CD4-positive, alpha-beta T cell (primary cell): ENCODE data around the gene ORAI3. TPM values are rescaled to one million over a fixed set of nuclear protein-coding genes. Genes with fewer than 3 reads are reported as not detected.

ENCODE experiments used
- ATAC-seq: fragments of 200-7000 bp; cut with Tn5 transposase; one replicate; pipeline ENCODE4 v1.10.0; 2022; ENCODE audit warnings: mild to moderate bottlenecking; ENCODE audit not compliant: poor library complexity
- CTCF ChIA-PET: fragments of 350-600 bp; sonication (Branson Sonifier 250); formaldehyde crosslinking; loops from one replicate; lab custom pipeline; 2021; ENCODE audit warnings: antibody characterized with exemption, inconsistent platforms; lab: Charles Lee
- POLR2A ChIA-PET: fragments of 350-600 bp; sonication (Branson Sonifier 250); formaldehyde crosslinking; loops from one replicate; lab custom pipeline; 2021; ENCODE audit warnings: antibody characterized with exemption, inconsistent platforms; lab: Charles Lee
- DNase-seq, 14 experiments: peaks; one replicate each; pipeline ENCODE4 v3.0.0-alpha.2; 2013 to 2020; ENCODE audit warnings: mixed read lengths in 2 of 14
- H3K27ac ChIP-seq, 2 donors: one replicate each; pipeline versions ENCODE4 v1.5.1 to v1.7.0; 2013; ENCODE audit warnings: low read length in 2 of 2, low read depth in 1 of 2, mild to moderate bottlenecking in 1 of 2
- H3K27me3 ChIP-seq, 2 experiments: 1 replicate in 1 of 2; 2 replicates in 1 of 2; pipeline versions ENCODE4 v1.6.1 to v1.7.0; 2013; ENCODE audit warnings: low read length in 2 of 2, control low read depth in 1 of 2, mild to moderate bottlenecking in 1 of 2, moderate library complexity in 1 of 2; ENCODE audit not compliant: insufficient read depth in 2 of 2, control insufficient read depth in 1 of 2
- H3K36me3 ChIP-seq: one replicate; pipeline ENCODE4 v1.6.1; 2013; ENCODE audit warnings: low read length, control low read depth; ENCODE audit not compliant: insufficient read depth
- H3K4me1 ChIP-seq: one replicate; pipeline ENCODE4 v1.6.1; 2013; ENCODE audit warnings: low read length, control low read depth; ENCODE audit not compliant: insufficient read depth
- H3K4me3 ChIP-seq: one replicate; pipeline ENCODE4 v1.5.1; 2013; ENCODE audit warnings: mild to moderate bottlenecking, low read length, moderate library complexity
- H3K9me3 ChIP-seq, 2 experiments: 1 replicate in 1 of 2; 2 replicates in 1 of 2; pipeline versions ENCODE4 v1.6.1 to v1.7.0; 2013; ENCODE audit warnings: low read length in 2 of 2, mild to moderate bottlenecking in 2 of 2, control low read depth in 1 of 2, moderate library complexity in 1 of 2; ENCODE audit not compliant: control insufficient read depth in 1 of 2, insufficient read depth in 1 of 2
- H3K27ac Mint-ChIP-seq: one replicate; pipeline ENCODE4 v1.8.0; 2020; ENCODE audit warnings: mixed read lengths
- H3K27me3 Mint-ChIP-seq: one replicate; pipeline ENCODE4 v1.8.0; 2021; ENCODE audit warnings: mixed read lengths
- H3K36me3 Mint-ChIP-seq: one replicate; pipeline ENCODE4 v1.8.0; 2021; ENCODE audit warnings: low read depth, mixed read lengths
- H3K4me1 Mint-ChIP-seq: one replicate; pipeline ENCODE4 v1.8.0; 2021; ENCODE audit warnings: low read depth, mixed read lengths
- H3K4me3 Mint-ChIP-seq: one replicate; pipeline ENCODE4 v1.8.0; 2020; ENCODE audit warnings: mild to moderate bottlenecking, mixed read lengths
- H3K9me3 Mint-ChIP-seq: one replicate; pipeline ENCODE4 v1.8.0; 2020; ENCODE audit warnings: mixed read lengths
- intact Hi-C, 2 experiments: fragments of 100-400 bp; cut with DNase I in 1 of 2; cut with micrococcal nuclease in 1 of 2; formaldehyde crosslinking; loops; one replicate each; pipeline versions ENCODE4 v1.15.1 to v1.9.0; 2023 to 2025; cut with DNase I, micrococcal nuclease
- total RNA-seq, 174 experiments: library from RNA in 2 of 174; stranded (reverse) in 2 of 174; gene quantifications; one replicate each; pipeline ENCODE4 v1.2.3 and lab custom pipeline; 2021 to 2026
- TF ChIP-seq, protein P1 (sequence below): fragments of 200-600 bp; IDR thresholded peaks from one replicate; pipeline ENCODE4 v1.8.0; 2022; ENCODE audit warnings: antibody characterized with exemption, mild to moderate bottlenecking

The ORAI3 gene
- total RNA-seq, 2 experiments from 2014 or later = 3.0 to 4.5 TPM

GRCh38 chr16:31002862-31003341 lies 54.0 kb downstream of the ORAI3 start:
- ChIA-PET CTCF (no interaction called here), POLR2A (no interaction called here)
- no peaks in the 10 kb centered on the region for H3K27me3 ChIP-seq
- H3K9me3 ChIP-seq = no peaks in the 10 kb centered on the region
- H3K27ac ChIP-seq = no peak overlapping the region
- H3K36me3 Mint-ChIP-seq = no peaks in the 10 kb centered on the region
- no peaks in the 10 kb centered on the region for H3K9me3 Mint-ChIP-seq
- no peak overlapping the region for H3K4me3 ChIP-seq
- no peaks in the 10 kb centered on the region for H3K4me1 Mint-ChIP-seq
- no peaks in the 10 kb centered on the region for H3K4me1 ChIP-seq
- no peaks in the 10 kb centered on the region for H3K27me3 Mint-ChIP-seq
- intact Hi-C loops = no loop called here
- no peak overlapping the region for H3K4me3 Mint-ChIP-seq
- TF ChIP-seq, protein P1, sequence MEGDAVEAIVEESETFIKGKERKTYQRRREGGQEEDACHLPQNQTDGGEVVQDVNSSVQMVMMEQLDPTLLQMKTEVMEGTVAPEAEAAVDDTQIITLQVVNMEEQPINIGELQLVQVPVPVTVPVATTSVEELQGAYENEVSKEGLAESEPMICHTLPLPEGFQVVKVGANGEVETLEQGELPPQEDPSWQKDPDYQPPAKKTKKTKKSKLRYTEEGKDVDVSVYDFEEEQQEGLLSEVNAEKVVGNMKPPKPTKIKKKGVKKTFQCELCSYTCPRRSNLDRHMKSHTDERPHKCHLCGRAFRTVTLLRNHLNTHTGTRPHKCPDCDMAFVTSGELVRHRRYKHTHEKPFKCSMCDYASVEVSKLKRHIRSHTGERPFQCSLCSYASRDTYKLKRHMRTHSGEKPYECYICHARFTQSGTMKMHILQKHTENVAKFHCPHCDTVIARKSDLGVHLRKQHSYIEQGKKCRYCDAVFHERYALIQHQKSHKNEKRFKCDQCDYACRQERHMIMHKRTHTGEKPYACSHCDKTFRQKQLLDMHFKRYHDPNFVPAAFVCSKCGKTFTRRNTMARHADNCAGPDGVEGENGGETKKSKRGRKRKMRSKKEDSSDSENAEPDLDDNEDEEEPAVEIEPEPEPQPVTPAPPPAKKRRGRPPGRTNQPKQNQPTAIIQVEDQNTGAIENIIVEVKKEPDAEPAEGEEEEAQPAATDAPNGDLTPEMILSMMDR = no peak
- DNase-seq (no peak), ATAC-seq (no peak)
- no peak overlapping the region for H3K27ac Mint-ChIP-seq
- H3K36me3 ChIP-seq = no peaks in the 10 kb centered on the region

DNA sequence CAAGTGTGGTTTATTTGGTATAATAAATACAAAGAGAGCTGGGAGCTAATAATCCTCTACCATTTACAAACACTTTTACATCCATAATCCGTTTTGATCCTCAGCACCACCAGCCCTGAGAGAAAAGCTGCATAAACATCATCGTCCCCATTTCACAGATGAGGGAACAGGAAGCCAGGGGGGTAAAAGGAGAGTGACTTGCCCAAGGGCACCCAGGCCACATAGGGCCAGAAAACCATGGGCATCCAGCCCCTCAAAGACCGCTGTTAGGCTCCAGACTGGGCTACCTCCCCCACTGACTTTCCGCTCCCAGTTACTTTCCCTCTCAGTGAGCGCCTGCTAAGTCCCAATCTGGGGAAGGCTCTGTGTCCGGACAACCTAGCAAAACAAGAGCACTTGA lies 54.9 kb downstream of the ORAI3 start:
- Mint-ChIP-seq H3K27me3 (no peaks in the 10 kb centered on the region), H3K27ac (no peak overlapping the region), H3K4me1 (no peaks in the 10 kb centered on the region), H3K4me3 (no peak overlapping the region), H3K36me3 (no peaks in the 10 kb centered on the region), H3K9me3 (no peaks in the 10 kb centered on the region)
- Histone ChIP-seq H3K4me1 (no peaks in the 10 kb centered on the region), H3K27me3 (no peaks in the 10 kb centered on the region), H3K27ac (no peak overlapping the region), H3K4me3 (no peak overlapping the region), H3K36me3 (no peaks in the 10 kb centered on the region), H3K9me3 (no peaks in the 10 kb centered on the region)
- intact Hi-C loops = no loop called here
- ChIA-PET POLR2A (no interaction called here), CTCF (no interaction called here)
- no peak for ATAC-seq
- TF ChIP-seq, protein P1 = no peak
- DNase-seq = no peak

Other genes with a start within 250 kb of the ORAI3 start
- 10 to 100 TPM; 59.5 to 60.1 TPM for gene SRCAP, start 249.9 kb upstream of the ORAI3 start, total RNA-seq
- gene PHKG2, start 200.6 kb upstream of the ORAI3 start, total RNA-seq = 10 to 100 TPM; 24.8 to 25.2 TPM
- 1 to 10 TPM; 1.7 to 2.2 TPM for gene CFAP119, start 187.0 kb upstream of the ORAI3 start, total RNA-seq
- 10 to 100 TPM; 63.0 to 65.2 TPM for gene RNF40, start 186.7 kb upstream of the ORAI3 start, total RNA-seq
- 1 to 10 TPM; 1.6 to 1.7 TPM for gene ZNF629, start 161.9 kb upstream of the ORAI3 start, total RNA-seq
- gene BCL7C, start 55.0 kb upstream of the ORAI3 start, total RNA-seq = 10 to 100 TPM; 17.8 to 19.1 TPM
- gene CTF1, start 52.5 kb upstream of the ORAI3 start, total RNA-seq = under 1 TPM in 1 of 2 experiments, not detected in 1; 0.20 TPM
- 1 to 10 TPM; 7.5 to 8.9 TPM for gene FBXL19, start 25.5 kb upstream of the ORAI3 start, total RNA-seq
- 10 to 100 TPM; 40.1 to 41.2 TPM for gene SETD1A, start 8.7 kb downstream of the ORAI3 start, total RNA-seq
- under 1 TPM in 1 of 2 experiments, not detected in 1; 0.11 TPM for gene HSD3B7, start 36.1 kb downstream of the ORAI3 start, total RNA-seq
- gene STX1B, start 61.6 kb downstream of the ORAI3 start, total RNA-seq = 1 to 10 TPM; 2.9 to 3.1 TPM
- 10 to 100 TPM; 54.1 to 55.2 TPM for gene STX4, start 84.5 kb downstream of the ORAI3 start, total RNA-seq
- gene ZNF668, start 125.2 kb downstream of the ORAI3 start, total RNA-seq = 1 to 10 TPM; 4.5 to 6.0 TPM
- gene ZNF646, start 125.4 kb downstream of the ORAI3 start, total RNA-seq = 10 to 100 TPM; 14.3 to 16.6 TPM
- gene PRSS53, start 139.9 kb downstream of the ORAI3 start, total RNA-seq = 1 to 10 TPM; 3.5 to 3.9 TPM
- 10 to 100 TPM; 19.0 to 19.2 TPM for gene VKORC1, start 145.7 kb downstream of the ORAI3 start, total RNA-seq
- 1 to 10 TPM; 4.3 to 5.8 TPM for gene BCKDK, start 159.3 kb downstream of the ORAI3 start, total RNA-seq
- 100 to 1,000 TPM; 114 to 124 TPM for gene KAT8, start 168.6 kb downstream of the ORAI3 start, total RNA-seq
- not detected for gene PRSS8, start 186.7 kb downstream of the ORAI3 start, total RNA-seq
- under 1 TPM; 0.33 to 0.56 TPM for gene PRSS36, start 201.0 kb downstream of the ORAI3 start, total RNA-seq
- gene FUS, start 231.1 kb downstream of the ORAI3 start, total RNA-seq = 100 to 1,000 TPM; 699 to 733 TPM